HepG2 (cell line): Measurements from ENCODE around the gene DNAJC15.

Source experiments
- HOXD1 ChIP-seq: sonication (generic); formaldehyde crosslinking; IDR thresholded peaks from 2 replicates; pipeline ENCODE4 v1.5.0; 2020; ENCODE audit warnings: missing genetic modification reagents
- ZNF234 ChIP-seq: sonication (generic); formaldehyde crosslinking; conservative IDR thresholded peaks from 2 replicates; pipeline ENCODE4 v1.5.1; 2020; ENCODE audit warnings: mild to moderate bottlenecking, missing genetic modification reagents

DNA sequence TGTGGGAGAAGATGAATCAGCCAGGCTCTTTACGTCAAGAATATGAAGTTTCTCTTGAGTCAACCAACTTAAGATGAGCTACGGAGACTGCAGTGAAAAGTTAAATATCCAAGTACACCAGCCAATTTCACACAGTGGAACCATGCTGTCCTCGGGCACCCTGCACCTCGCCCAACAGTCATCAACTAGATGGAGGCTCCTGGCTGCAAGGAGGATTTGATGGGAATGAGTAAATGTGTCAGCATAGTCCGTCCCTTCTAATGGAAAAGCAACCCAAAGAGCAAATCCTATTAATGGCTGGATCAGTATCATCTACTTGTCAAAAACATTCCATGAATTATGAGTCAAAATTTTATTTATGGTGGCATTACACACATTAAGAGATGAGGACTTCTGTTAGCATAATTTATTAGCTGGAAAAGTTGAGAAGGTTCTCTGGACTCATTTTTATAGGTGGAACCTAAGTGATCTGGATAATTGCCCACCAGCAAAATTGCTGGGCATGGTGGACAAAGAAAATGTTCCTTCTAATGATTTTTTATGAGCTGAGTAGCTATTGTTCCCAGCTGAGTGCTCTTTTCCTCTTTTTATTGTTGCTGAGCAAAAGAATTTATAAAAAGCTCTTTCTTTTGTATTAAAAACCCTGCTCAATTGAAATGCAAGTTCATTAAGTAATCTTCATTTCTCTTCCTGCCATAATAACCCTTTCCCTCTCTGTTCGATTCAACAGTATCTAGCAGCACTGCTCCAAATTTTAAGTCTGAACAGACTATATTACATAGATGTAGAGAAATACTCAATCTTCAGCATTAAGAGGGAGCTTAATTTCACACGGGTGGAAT is 88.4 kb downstream of the DNAJC15 start:
- TF ChIP-seq ZNF234 (CRISPR knock-in tag): no peak
- no peak for TF ChIP-seq HOXD1 (CRISPR knock-in tag)
